ENCODE data around the gene SYNDIG1. TPM values are rescaled to one million over a fixed set of nuclear protein-coding genes. Genes with fewer than 3 reads are reported as not detected.

The SYNDIG1 gene
- total RNA-seq, 1 donor = 1.6 TPM

DNA sequence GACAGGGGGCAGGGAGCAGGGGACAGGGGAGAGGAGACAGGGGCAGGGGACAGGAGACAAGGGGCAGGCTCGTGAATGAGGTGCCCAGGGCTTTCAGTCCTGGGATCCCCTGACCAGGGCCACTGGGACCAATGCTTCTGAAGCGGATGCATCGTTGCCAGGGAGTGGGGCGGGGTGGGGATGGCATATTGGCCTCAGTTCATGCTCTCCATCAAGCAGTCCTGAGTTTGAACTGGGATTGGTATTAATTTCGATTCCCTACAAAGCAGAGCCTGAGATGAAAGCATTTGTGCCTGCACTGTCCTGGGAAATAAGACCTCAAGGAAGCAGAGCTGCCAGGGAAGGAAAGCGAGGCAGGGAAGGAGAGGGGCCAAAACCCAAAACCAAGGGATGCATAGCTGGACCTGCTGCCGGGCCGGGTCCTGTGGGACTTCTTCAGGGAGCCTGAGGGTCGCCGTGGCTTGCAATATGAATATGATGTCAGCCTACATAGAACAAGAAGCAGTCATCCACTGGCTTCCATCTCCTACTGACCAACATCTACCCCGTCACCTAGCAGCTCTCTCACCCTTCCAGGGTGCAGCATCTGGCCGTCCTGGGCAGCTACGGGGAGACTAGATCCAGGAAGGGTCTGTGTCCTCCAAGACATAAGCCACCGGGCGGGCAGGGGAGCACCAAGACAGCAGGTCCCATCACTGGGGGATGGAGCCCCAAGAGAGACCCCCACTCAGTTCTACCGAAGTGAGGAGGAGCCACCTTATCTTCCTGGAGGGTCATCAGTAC, 233.3 kb downstream of the SYNDIG1 start:
- TF ChIP-seq, protein P1, sequence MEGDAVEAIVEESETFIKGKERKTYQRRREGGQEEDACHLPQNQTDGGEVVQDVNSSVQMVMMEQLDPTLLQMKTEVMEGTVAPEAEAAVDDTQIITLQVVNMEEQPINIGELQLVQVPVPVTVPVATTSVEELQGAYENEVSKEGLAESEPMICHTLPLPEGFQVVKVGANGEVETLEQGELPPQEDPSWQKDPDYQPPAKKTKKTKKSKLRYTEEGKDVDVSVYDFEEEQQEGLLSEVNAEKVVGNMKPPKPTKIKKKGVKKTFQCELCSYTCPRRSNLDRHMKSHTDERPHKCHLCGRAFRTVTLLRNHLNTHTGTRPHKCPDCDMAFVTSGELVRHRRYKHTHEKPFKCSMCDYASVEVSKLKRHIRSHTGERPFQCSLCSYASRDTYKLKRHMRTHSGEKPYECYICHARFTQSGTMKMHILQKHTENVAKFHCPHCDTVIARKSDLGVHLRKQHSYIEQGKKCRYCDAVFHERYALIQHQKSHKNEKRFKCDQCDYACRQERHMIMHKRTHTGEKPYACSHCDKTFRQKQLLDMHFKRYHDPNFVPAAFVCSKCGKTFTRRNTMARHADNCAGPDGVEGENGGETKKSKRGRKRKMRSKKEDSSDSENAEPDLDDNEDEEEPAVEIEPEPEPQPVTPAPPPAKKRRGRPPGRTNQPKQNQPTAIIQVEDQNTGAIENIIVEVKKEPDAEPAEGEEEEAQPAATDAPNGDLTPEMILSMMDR (IDR thresholded peaks at IDR 0.05; ENCODE audit: insufficient read depth, low read length) = no peak
- H3K4me3 ChIP-seq (ENCODE audit: low read depth, low read length) = no peak overlapping the region
- no peak for DNase-seq (ENCODE audit: low read depth)

DNA sequence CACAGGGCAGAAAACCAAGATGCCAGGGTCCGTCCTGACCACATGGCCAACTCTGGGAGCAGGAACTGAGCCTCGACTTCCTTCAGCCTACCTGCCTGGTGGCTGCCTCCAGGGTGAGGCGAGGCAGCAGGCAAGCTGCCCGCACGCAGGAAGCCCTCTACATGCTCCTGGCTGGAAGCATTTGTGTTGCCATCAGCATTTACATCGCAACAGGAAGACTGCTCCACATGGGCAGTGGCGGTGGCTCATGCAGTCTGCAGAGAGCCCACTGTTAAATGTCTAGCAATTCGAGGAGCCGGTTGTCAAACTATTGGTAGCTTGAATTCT, 233.8 kb downstream of the SYNDIG1 start:
- TF ChIP-seq, protein P1 (IDR thresholded peaks at IDR 0.05; ENCODE audit: insufficient read depth, low read length) = no peak

DNA sequence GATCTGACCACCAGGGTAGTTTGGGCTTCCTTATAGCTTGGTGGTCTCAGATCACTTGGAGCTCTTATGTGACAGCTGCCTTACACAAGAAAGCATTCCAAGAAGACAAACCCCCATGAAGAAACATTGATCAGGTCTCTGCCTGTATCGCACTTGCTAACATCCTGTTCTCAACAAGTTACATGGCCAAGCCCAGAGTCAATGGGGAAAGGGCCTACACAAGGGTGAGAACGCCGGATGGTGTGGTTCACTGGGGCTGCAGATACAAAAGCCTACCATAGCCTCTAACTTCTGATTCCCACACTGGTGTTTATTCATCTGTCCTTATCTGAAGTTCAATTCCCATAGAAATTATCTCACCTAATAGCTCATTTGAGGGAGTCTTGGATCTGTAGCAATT, 235.5 kb downstream of the SYNDIG1 start:
- DNase-seq (ENCODE audit: low read depth) = no peak
- TF ChIP-seq, protein P1 (IDR thresholded peaks at IDR 0.05; ENCODE audit: insufficient read depth, low read length) = no peak
- H3K4me3 ChIP-seq (ENCODE audit: low read depth, low read length) = no peak overlapping the region

More for the DNA sequence above, 233.8 kb downstream of the SYNDIG1 start:
- DNase-seq (ENCODE audit: low read depth) = no peak
- no peak overlapping the region for H3K4me3 ChIP-seq (ENCODE audit: low read depth, low read length)

DNA sequence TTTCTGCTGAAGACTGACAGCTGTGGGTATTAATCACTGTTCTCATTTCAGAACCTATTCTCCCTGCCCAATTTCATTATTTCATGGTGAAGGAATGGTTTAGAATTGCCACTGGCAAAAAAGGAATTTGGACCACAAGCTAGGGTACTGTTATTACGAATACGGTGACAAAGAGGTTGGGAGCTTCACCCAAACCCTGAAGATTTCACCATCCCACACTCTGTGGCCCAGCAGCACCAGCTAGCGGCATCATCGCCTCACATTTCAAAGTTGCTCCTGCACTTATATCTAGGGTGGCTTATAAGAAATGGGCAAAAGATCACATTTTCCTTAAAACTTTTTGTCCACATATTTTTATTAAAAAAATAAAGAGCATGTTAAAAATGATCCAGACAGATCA, 236.1 kb downstream of the SYNDIG1 start:
- TF ChIP-seq, protein P1 (IDR thresholded peaks at IDR 0.05; ENCODE audit: insufficient read depth, low read length) = peak; percentile 25
- H3K4me3 ChIP-seq (ENCODE audit: low read depth, low read length) = no peak overlapping the region
- DNase-seq (ENCODE audit: low read depth) = peak; percentile 7

DNA sequence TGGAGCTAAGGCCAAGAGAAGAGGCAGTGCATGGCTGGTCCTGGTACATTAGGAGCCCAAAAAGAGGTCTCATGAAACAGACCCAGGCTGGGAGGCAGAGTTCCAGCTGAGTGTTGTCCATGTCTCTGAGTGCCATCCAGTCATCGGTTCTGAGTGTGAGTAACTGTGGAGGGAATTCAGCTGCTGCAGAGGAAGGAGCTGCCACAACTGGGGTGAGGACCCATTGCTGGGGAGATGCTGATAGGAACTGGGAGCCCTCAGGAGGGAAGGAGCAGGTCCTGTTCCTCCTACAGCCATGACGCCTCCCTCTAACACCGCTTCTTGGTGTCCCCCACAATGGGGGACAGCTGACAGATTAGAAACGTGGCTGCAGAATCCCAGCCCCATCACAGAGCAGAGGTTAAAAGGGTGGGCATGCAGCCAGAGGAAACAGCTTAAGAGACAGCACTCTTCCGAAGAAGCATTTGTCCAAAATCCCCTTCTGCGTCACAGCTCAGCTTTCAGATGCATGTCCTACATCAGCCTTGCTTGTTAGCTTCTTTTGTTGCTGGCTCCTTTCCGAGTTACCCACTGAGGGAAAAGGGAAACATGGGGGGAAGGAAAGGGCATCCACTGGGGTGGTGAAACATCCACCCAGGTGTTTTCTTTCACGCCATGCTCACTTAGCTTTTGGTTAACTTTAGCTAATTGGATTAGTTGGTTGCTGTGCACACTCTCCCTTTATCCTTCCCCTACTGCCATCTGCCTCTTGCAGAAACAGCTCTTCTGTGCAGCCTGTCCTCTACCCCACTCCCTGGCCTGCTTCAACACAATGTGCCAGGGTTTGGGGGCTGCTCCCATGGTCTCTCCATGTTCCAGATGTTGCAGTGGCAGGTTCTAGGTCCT, 239.2 kb downstream of the SYNDIG1 start:
- TF ChIP-seq, protein P1 (IDR thresholded peaks at IDR 0.05; ENCODE audit: insufficient read depth, low read length) = no peak
- no peak for DNase-seq (ENCODE audit: low read depth)
- H3K4me3 ChIP-seq (ENCODE audit: low read depth, low read length) = no peak overlapping the region
